Hippocampal formation (tissue), 2 donors: Measurements from ENCODE around the gene MRPL40.
"Not testable (repeated sequence)": the region's sequence is repeated elsewhere in the genome, so short reads cannot be mapped to it uniquely, and the experiment has no call there.

Experiments used
- DNase-seq, 2 donors: peaks; one replicate each; lab custom pipeline; 2025; lab: John Stamatoyannopoulos, UW

Gene MRPL40

GRCh38 chr22:19442166-19442565 is 9.8 kb downstream of the MRPL40 start:
- no peak for DNase-seq

- DNase-seq = no peak
These were observed 11.3 kb downstream of the MRPL40 start for GRCh38 chr22:19443544-19444211.

- not testable (repeated sequence) for DNase-seq
These were observed 13.1 kb downstream of the MRPL40 start for GRCh38 chr22:19445279-19445982.

GRCh38 chr22:19446603-19447329 is 14.4 kb downstream of the MRPL40 start:
- no peak for DNase-seq

GRCh38 chr22:19447330-19448075 is 15.2 kb downstream of the MRPL40 start, which contains the start of gene C22orf39:
TSS of gene C22orf39 (minus strand) at chr22:19447711. CDS start at chr22:19447688, 23 bp downstream.
- peak; percentile 90 to 96 for DNase-seq

GRCh38 chr22:19448076-19448607 is 15.8 kb downstream of the MRPL40 start:
- DNase-seq = no peak

GRCh38 chr22:19448739-19449421 is 16.5 kb downstream of the MRPL40 start:
- no peak for DNase-seq

- DNase-seq = no peak
These were observed 17.1 kb downstream of the MRPL40 start for GRCh38 chr22:19449422-19449767.

- DNase-seq = no peak
These were observed 18.2 kb downstream of the MRPL40 start for GRCh38 chr22:19450363-19451175.

GRCh38 chr22:19451570-19451969 is 19.2 kb downstream of the MRPL40 start:
- DNase-seq = no peak

GRCh38 chr22:19453718-19454117 is 21.4 kb downstream of the MRPL40 start:
- DNase-seq = no peak

GRCh38 chr22:19454156-19454555 is 21.8 kb downstream of the MRPL40 start:
- DNase-seq = no peak

GRCh38 chr22:19455033-19455432 is 22.7 kb downstream of the MRPL40 start:
- DNase-seq = no peak

GRCh38 chr22:19455585-19456370 is 23.4 kb downstream of the MRPL40 start:
- no peak for DNase-seq

GRCh38 chr22:19456541-19456940 is 24.2 kb downstream of the MRPL40 start:
- DNase-seq = no peak

- DNase-seq = no peak
These were observed 25.6 kb downstream of the MRPL40 start for GRCh38 chr22:19457828-19458428.

GRCh38 chr22:19460036-19460435 is 27.7 kb downstream of the MRPL40 start:
- no peak for DNase-seq

- DNase-seq = no peak
These were observed 29.2 kb downstream of the MRPL40 start for GRCh38 chr22:19461506-19461905.

- no peak for DNase-seq
These were observed 30.7 kb downstream of the MRPL40 start for GRCh38 chr22:19463008-19463407.
